Measurements from ENCODE around the gene ZNF607.

- TF ChIP-seq CTCF (IDR thresholded peaks at IDR 0.05) (no peak), POLR2A (IDR thresholded peaks at IDR 0.05) (no peak)
These were observed 36.0 kb downstream of the ZNF607 start for GRCh38 chr19:37683520-37683919.

Data from esophagus squamous epithelium (tissue), 4 donors.